ENCODE data around the gene CA5A.

- TF ChIP-seq CTCF (IDR thresholded peaks at IDR 0.05), result no peak
- TF ChIP-seq POLR2A (IDR thresholded peaks at IDR 0.05), result no peak
Observed at GRCh38 chr16:87939562-87940423, 3.5 kb upstream of the CA5A start.

All from uterus (tissue), 2 donors.